Fibroblast of mammary gland (primary cell): ENCODE measurements around the gene HOATZ.

Source experiments
- DNase-seq: peaks from one replicate; pipeline ENCODE4 v3.0.0-alpha.2; 2010; ENCODE audit warnings: low read depth
- H3K4me3 ChIP-seq: 2 replicates; pipeline ENCODE4 v1.5.1; 2011; ENCODE audit warnings: low read depth, mild to moderate bottlenecking, low read length, moderate library complexity; ENCODE audit not compliant: control insufficient read depth
- TF ChIP-seq, protein P1 (sequence below): conservative IDR thresholded peaks from 2 replicates; pipeline ENCODE4 v1.5.1; 2011; ENCODE audit warnings: low read depth, low read length, inconsistent platforms; ENCODE audit not compliant: control insufficient read depth, insufficient read depth

Gene HOATZ

GRCh38 chr11:111499483-111499882 is 15.1 kb upstream of the HOATZ start:
- DNase-seq: no peak
- TF ChIP-seq, protein P1, sequence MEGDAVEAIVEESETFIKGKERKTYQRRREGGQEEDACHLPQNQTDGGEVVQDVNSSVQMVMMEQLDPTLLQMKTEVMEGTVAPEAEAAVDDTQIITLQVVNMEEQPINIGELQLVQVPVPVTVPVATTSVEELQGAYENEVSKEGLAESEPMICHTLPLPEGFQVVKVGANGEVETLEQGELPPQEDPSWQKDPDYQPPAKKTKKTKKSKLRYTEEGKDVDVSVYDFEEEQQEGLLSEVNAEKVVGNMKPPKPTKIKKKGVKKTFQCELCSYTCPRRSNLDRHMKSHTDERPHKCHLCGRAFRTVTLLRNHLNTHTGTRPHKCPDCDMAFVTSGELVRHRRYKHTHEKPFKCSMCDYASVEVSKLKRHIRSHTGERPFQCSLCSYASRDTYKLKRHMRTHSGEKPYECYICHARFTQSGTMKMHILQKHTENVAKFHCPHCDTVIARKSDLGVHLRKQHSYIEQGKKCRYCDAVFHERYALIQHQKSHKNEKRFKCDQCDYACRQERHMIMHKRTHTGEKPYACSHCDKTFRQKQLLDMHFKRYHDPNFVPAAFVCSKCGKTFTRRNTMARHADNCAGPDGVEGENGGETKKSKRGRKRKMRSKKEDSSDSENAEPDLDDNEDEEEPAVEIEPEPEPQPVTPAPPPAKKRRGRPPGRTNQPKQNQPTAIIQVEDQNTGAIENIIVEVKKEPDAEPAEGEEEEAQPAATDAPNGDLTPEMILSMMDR: no peak
- H3K4me3 ChIP-seq: no peak overlapping the region

- TF ChIP-seq, protein P1: no peak
- H3K4me3 ChIP-seq: no peak overlapping the region
- DNase-seq: no peak
Measured at GRCh38 chr11:111500481-111500880, 14.1 kb upstream of the HOATZ start.

DNA sequence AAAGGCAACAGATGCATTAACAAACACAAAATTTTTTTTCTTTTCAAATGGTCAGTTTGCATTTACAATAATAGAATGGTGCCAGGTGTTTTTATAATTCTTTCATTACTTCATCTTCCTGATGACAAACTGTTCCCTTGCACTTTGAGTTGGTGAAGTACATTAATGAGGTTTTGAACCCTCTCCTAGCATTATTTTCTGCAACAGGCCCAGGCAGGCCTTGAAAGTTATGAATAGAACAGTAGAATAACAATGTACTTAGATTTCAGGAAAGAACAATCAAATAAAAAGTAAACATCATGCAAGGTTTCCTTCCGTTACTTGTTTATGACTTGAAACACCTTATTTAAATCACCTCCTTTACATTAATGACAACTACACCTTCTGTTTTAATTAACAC is 12.0 kb upstream of the HOATZ start:
- DNase-seq: no peak
- TF ChIP-seq, protein P1: no peak
- no peak overlapping the region for H3K4me3 ChIP-seq

DNA sequence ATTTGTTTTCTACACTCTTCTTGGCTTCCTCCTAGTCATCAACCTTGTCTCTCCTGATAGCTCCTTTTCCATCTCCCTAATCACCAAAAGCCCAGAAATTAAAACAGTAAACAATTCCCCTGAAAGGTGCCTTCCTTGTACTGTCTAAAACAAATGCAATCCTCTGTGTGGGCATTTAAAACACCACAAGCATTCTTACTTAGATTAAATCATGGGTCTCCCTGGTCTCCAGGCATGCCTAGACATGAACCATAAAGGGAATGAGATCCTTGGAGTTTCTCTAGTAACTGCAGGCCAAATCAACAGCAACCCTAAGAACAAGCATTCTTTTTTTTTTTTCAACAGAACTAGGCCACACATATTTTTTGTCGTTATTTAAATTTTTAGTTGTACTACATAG is 4.3 kb upstream of the HOATZ start:
- no peak for DNase-seq

GRCh38 chr11:111512296-111513239 is 2.0 kb upstream of the HOATZ start, which contains the start of gene BTG4:
TSS of gene BTG4 (minus strand) at chr11:111512386. CDS start at chr11:111498776, 13,610 bp downstream.
- TF ChIP-seq, protein P1: no peak
- peak within 1 kb of the TSS; percentile 46 for H3K4me3 ChIP-seq
- DNase-seq: peak; percentile 14

More for the DNA sequence above, 4.3 kb upstream of the HOATZ start:
- H3K4me3 ChIP-seq: no peak overlapping the region
- TF ChIP-seq, protein P1: no peak

GRCh38 chr11:111513240-111513605 is 1.4 kb upstream of the HOATZ start:
- DNase-seq: no peak
- TF ChIP-seq, protein P1: no peak
- peak overlapping the region; percentile 16 for H3K4me3 ChIP-seq
